IPS-NIHi11 (cell line): Measurements from ENCODE around the gene CFAP119.

Experiments
- DNase-seq: peaks from one replicate; pipeline ENCODE4 v3.0.0; 2012; ENCODE audit warnings: mixed read lengths, low spot score

The CFAP119 gene

DNA sequence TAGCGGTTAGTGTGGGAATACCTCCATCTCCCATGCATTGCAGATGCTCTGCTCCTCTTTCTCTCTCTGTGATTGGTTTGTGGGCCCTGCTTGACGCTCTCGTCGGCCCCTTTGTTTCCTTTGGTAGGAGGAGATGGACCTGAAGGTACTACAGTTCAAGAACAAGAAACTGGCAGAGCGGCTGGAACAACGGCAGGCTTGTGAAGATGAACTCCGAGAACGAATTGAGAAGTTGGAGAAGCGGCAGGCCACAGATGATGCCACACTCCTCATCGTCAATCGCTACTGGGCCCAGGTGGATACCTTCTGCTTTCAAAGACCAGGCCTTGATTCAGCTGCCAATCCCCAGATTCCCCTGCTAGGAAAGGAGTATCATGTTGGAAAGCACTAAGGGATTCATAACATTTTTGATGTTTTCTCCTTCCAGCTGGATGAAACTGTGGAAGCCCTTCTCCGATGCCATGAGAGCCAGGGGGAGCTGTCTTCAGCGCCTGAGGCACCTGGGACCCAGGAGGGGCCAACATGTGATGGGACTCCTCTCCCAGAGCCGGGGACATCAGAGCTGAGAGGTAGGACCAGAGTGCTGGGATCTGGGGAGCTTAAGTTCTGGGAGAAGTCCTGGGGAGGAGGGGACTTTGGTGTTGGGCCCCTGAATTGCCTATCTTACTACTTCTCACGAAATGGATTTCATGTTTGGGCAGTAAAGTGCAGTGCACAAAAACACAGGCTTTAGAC is 1.3 kb upstream of the CFAP119 start:
- no peak for DNase-seq

DNA sequence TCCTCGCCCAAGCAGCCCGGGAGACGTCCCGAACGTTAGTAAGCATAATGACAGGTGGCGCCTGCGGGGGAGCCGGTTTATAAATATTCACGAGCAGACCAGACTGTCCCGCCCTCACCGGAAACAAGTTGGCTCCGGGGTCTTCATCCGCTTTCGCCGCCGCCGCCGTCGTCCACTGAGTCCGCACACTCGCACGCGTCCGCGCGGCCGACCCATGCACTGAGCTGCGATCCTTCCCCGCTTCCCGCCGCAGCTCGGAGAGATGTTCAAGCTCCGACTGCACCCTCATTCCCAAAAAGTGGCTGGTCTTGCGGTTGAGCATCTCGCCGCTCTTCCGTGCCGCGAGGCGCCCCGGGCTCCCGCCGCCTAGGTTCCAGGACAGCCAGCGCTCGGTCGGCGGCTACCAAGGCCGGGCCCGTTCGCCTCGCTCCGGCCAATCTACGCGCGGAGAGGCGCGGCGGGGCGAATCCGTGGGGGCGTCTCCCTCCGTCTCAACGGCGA is 385 bp downstream of the CFAP119 start:
- DNase-seq = peak; percentile 60

DNA sequence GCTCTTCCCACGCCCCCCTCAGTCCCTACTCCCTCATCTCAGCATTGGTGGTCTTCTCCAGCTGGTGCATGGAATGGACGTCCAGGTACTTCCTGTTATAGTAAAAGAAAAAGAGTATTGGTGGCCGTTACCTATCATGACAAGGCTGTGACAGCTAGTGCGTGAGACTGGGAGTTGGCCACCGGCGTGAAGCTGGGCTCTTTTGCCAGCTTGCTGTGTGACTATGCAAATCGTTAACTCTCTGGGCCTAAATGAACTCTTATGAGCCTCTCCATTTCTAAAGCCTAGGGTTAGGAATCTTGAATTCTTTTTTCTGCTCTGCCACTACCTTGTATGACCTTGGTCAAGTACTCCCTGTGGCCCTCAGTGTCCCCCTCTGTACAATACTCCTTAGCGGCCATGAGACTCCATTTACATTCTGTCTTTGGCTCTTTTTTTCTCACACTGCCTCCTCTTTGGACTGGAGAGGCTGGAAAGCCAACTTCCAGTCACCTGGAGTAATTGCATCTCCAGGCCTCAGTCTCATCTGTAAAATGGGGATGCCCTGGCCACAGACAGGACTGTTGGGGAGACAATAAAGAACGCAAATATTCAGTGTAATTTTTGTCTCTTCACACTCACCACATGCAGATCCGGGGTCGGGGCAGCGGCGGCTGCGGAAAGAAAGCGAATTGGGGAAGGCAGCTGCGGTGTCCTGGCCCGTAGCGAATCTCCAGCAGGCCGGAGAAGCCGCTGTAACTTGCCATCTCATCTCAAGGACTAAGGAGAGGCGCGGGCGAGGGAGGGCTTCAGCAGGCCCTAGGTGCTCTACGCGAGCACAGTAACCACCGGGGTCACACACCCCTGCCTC is 1.1 kb downstream of the CFAP119 start:
- no peak for DNase-seq

DNA sequence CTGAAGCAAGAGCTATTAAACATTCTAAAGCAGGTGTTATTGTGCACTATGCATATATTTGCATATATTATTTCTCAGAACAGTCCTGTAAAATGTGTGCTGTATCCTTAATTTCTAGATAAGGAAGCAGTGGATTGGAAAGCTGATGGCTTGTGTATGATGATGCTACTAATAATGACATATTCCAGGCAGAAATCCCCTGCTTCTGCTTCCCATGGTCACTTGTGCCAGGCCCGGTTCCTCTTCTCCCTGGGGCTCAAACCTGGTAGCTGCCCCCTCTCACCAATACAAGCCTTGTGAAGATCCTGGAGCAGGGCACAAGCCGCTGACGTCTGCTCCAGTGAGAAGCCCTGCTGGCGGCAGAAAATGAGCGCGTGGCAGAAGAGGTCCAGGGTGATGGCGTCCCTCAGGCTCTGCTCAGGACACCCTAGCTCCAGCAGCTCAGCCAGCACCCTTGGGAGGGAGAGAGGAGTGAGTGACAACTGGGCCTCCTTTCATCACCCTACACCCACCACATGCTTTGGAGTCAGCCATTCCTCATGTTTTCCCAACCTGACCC is 1.8 kb downstream of the CFAP119 start:
- DNase-seq = no peak

DNA sequence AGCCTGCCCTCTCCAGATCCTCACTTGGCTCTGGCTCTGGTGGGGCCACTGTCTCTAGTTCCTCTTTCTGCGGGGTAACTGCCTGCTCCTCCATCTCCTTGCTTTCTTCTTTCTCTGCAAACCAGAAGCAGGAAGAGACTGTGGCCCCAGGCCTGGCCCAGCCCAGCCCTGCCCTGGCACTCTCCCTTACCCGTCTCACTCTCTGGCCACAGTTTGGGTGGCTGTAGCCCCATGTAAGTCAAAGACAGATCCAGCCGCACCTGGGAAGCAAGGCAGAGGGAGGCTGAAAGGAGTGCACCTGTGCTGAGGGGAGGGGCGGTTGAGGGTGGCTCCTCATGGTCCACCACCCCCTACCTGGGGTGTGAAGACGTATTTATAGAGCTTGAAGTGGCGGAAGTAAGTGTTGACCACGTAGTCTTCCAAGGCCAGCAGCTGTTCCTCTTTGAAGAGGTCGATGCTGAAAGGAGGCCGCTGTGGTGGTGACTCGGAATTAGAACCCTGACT is 2.8 kb downstream of the CFAP119 start:
- no peak for DNase-seq

DNA sequence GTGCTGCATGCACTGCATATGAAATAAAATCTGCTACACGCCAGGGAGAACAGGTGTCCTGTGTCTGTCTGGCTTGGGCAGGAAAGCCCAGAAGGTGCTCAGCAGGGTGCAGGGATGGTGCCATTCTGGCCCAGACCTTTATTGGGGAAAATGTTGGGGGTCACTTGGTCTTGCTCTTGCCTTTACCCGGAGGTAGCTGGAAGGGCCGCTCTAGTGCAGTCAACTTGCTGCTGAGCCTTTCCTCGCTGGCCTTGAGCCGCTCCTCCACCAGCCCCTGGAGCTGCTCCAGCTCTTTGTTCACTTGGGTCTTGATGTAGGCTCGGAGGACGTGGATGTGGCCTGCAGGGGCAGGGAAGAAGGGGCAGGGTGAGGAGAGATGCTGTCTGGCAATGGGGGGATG is 4.5 kb downstream of the CFAP119 start:
- no peak for DNase-seq

DNA sequence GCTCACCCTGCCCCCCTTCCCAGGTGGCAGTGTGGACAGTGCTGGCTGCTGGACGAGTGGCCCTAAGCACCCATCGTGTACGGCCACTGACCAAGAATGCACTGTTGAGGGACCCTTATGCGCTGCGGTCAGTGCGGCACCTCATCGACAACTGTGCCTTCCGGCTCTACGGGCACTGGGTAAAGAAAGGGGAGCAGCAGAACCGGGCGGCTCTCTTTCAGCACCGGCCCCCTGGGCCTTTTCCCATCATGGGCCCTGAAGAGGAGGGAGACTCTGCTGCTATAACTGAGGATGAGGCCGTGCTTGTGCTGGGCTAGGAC is 5.1 kb downstream of the CFAP119 start:
- DNase-seq = no peak

DNA sequence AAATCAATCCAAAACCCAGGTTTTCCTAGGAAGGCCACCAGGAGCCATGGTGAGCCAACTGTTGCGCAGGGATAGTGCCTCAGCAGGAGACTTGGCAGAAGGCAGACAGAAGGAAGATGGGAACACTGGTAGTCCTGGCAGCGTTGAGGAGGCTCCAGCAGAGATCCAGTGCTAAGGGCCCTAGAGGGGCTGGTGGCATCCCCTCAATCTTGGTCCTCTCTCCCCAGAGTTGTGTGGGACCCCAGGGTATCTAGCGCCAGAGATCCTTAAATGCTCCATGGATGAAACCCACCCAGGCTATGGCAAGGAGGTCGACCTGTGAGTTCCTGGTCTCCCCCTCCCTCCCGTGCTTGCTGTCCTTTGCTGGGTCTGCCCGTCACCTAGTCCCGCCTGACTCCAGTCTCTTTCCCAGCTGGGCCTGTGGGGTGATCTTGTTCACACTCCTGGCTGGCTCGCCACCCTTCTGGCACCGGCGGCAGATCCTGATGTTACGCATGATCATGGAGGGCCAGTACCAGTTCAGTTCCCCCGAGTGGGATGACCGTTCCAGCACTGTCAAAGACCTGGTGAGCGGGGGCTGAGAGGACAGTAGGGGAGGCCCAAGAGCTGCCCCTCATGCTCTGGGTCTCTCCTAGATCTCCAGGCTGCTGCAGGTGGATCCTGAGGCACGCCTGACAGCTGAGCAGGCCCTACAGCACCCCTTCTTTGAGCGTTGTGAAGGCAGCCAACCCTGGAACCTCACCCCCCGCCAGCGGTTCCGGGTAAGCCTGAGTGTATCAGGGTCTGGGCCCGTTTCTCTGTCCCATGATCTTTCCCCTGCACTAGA is 5.7 kb downstream of the CFAP119 start:
- no peak for DNase-seq

DNA sequence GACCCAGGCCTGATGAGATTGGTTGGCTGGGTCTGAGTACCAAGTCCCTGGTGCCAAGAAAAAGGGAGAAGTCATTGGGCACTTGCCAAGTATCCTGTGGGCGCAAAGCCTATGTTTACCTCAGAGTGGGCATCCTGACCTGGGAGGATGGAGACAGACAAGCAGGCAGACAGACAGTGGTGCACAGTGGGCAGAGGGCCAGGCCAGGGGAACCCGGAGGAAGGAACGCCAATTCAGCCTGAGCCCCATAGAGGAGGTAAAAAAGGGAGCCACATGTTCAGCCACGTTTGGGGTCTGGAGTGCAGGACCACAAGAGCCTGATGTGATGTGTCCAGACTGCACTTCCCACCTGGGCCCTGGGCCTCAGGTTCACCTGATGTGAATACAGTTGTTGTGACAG is 8.3 kb downstream of the CFAP119 start:
- no peak for DNase-seq

DNA sequence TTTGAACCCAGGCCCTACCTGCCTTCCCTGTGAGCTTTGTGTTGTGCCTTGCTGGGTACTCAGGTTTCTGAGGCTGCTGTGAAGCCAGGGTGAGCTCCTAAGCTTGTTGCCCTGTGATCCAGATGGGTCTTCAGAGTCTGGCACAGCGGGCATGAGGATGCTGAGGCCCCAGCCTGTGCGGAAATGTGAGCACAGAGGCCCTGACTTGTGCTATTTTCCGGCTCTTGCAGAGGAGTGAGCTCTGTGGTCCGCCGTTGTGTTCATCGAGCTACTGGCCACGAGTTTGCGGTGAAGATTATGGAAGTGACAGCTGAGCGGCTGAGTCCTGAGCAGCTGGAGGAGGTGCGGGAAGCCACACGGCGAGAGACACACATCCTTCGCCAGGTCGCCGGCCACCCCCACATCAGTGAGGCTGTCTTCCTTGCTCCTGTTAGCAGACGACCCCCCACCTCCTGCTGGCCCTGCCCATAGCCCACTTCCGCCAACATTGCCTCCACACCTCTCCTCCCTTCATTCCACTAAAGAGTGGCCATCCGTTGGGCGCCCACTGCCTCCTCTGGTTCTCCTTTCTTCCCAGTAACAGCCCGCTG is 10.9 kb downstream of the CFAP119 start:
- no peak for DNase-seq

DNA sequence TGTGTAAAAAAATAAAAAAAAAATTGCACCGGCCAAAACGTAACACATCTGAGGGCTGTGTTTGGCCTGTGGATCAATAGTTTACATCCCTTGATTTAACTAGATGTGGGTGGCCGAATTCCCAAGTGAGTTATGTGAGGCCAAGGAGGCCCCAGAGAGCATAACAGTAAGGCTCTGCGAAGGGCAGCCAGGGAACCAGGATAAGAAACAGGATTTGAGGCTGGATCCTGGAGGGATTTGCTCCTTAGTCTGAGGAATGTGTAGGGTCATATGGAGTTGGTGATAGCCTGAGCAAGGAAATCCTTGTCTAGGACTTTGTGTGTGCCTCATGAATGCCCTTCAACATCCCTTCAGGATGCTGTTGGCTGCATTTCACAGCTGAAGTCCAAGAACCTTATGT is 11.7 kb downstream of the CFAP119 start:
- no peak for DNase-seq

DNA sequence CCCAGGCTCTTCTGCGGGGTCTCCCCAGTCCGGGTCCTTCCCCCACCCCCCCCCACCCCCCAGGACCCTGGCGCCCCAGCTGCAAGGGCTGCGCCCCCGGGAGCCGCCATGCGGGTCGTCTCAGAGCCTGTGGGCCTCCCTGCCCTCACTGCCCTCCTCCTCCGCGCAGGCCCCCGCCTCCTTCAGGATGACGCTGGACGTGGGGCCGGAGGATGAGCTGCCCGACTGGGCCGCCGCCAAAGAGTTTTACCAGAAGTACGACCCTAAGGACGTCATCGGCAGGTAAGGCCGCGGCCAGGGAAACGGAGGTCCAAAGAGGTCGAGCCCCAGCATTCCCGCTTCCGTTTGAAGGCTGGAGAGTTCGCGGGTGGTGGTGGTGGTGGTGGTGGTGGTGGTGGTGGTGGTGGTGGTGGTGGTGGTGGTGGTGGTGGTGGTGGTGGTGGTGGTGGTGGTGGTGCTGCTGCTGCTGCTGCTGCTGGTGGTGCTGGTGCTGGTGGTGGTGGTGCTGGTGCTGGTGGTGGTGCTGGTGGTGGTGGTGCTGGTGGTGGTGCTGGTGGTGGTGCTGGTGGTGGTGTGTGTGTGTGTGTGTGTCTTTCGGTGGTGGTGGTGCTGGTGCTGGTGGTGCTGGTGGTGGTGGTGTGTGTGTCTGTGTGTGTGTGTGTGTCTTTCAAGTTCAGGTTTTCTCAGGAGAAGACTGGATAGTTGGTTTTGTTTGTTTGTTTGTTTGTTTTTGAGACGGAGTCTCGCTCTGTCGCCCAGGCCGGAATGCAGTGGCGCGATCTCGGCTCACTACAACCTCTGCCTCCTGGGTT is 13.0 kb downstream of the CFAP119 start:
- peak; percentile 71 for DNase-seq

DNA sequence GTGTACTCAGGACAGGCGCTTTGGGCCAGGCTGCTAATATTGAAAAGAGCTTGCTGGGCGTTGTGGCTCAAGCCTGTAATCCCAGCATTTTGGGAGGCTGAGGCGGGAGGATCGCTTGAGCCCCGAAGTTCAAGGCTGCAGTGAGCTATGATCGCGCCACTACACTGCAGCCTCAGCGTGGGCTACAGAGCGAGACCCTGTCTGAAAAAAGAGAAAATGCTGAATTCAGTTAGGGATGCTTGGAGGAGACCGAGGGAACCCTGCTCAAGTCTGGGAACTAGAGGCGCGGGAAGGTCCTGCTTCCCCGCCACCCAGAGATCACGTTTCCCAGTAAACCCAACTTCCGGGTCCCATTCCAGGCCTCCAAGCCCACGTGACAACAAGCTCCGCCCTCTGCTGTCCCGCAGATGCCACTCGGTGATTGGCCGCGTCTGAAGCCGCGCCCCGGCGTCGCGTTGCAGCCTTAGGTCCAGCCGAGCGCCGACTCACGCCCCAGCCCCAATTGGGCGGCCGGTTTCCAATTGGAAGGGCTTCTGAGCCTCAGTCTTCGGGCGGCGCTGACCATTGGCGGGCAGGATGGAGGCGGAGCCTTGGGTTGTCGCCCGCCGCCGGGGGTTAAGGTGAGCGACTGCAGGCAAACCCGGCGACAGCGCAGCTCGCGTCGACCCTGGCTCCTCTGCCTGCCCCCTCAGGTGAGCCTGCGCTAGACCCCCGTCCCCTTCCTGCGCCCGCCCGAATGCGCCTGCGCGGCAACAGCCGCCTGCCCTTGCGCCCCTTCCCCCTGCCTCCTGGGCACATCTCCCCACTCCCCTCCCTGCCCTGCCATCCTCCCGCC is 13.8 kb downstream of the CFAP119 start, which contains the start of gene PHKG2:
PHKG2 (plus strand) TSS at position 627 of the 835 bp plus-strand sequence. CDS start 396 bp downstream, outside the sequence.
- peak; percentile 96 for DNase-seq

DNA sequence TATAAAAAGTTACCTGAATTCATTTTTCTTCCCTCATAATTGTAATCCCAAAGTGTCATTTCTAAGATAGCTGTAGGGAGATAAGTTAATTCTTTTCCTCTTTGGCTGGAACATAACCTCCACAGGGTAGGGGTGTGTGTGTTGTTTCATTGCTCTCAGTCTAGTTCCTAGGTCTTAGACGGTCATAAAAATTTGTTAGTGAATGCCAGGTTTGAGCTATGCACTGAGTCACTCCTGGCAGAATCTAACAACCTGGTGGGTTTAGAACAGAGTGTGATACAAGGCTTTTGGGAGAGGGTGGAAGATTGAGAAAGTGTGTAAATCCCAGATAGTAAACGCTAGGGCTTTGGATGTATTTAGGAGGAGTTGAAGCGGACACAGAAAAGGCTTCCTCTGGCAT is 14.5 kb downstream of the CFAP119 start:
- DNase-seq = no peak

DNA sequence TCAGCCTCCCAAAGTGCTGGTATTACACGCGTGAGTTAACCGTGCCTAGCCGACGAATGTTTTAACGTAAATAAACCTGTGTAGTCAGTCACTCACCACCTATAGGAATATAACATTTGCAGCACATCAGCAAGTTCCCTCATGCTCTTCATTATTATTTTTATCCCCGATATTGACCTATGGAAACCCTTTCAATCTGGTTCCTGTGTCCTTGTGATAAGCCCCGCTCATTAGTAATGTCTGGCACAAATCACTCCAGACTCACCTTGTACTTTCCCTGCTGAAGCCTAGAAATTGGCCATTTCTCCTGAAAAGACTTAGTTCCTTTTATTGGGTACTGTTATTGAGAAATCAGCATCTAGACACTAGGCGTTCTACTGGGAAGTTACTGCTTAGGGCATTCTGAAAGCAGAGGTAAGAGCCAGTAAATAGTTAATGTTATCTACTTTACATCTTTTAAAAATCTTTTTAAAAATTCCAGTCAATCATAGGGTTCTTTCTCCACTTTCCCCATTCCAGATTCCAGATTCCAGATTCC is 15.2 kb downstream of the CFAP119 start:
- DNase-seq = no peak

DNA sequence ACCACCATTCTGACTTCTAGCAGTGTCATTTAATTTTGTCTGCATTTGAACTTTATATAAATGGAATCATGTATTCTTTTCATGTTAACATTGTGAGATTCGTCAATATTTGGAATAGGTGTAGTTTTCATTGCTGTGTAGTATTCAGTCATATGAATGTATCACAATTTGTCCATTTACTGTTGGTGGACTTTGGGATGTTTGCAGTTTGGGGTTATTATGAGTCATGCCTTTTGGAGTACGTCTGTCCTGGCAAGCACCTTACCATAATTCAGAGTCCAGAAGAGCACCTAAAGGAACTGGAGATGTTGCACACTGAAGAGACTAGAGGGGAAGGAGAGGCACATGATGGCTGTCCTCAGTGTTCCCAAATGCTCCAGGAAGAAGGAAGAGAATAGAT is 16.8 kb downstream of the CFAP119 start:
- no peak for DNase-seq

DNA sequence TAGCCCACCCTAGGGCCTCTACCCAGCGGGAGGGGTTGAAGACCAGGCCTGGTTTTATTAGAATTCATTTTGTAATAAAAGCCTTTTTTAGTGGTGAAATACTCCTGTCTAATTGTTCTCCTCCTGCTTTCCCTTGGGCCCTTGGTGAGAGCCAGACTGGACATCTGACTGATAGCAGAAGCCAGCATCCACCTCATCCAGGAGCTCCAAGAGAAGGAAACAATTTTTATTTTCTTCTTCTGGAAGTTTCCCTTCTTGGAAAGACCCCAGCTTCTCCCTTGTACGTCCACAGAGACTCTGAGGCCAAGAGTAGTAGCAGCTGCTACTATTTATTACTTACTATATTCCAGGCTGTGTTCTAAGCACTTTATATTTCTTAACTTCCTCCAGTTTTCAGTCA is 17.7 kb downstream of the CFAP119 start:
- DNase-seq = no peak

DNA sequence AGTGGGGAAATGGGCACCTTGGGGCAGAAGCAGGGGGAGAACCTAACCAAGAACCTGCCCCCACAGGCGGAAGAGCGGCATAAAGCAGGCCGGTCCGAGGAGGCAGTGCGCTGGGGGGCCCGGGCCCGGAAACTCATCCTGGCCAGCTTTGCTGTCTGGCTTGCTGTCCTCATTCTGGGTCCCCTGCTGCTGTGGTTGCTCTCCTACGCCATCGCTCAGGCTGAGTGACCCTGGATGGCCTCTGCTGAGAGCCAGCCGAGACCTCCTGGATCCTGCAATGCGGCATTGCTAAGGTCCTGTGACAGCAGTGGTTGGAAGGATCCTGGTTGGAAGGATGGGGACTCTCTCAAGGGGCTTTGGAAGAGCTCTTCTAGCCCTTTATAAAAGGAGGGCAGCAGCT is 18.1 kb downstream of the CFAP119 start:
- no peak for DNase-seq

DNA sequence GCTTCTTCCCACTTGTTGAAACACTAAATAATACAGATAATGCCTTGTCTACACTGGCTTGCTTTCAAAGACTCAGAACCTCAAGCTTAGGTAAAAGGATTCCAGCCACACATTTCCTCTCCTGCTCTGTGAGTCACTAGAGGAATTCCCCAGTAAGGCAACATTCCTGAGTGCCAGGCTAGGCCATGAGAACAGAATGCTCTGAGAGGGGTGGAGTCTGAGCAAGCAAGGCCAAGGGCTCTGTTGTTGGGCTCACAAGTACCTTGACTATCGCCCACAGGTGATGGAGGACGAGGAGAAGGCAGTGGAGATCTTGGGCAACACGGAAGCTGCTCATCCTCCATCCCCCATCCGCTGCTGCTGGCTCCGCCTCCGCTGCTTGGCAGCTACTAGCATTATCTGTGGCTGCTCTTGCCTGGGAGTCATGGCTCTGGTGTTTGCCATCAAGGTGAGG is 20.4 kb downstream of the CFAP119 start:
- no peak for DNase-seq
